HEK293 (cell line): ENCODE data around the gene LINC00237.
A peak's percentile ranks its signal among the peaks of the same experiment; 100 is the strongest.

Experiments
- BCL11B ChIP-seq: fragments of 450-650 bp; formaldehyde crosslinking; IDR thresholded peaks from 2 replicates; pipeline ENCODE4 v1.5.1; 2016; ENCODE audit warnings: low read depth, missing biosample characterization, missing genetic modification characterization
- CTCF ChIP-seq: fragments of 450-650 bp; formaldehyde crosslinking; IDR thresholded peaks from 2 replicates; pipeline ENCODE4 v1.5.1; 2016; ENCODE audit warnings: missing biosample characterization, missing genetic modification characterization
- KLF17 ChIP-seq: fragments of 450-650 bp; formaldehyde crosslinking; IDR thresholded peaks from 2 replicates; pipeline ENCODE4 v1.5.1; 2016; ENCODE audit warnings: missing biosample characterization, missing genetic modification characterization
- KLF8 ChIP-seq: fragments of 450-650 bp; formaldehyde crosslinking; IDR thresholded peaks from 2 replicates; pipeline ENCODE4 v1.5.1; 2016; ENCODE audit warnings: missing biosample characterization, missing genetic modification characterization
- MYNN ChIP-seq: fragments of 450-650 bp; formaldehyde crosslinking; IDR thresholded peaks from 2 replicates; pipeline ENCODE4 v1.5.1; 2016; ENCODE audit warnings: missing biosample characterization, missing genetic modification characterization, borderline replicate concordance
- PRDM10 ChIP-seq: fragments of 450-650 bp; formaldehyde crosslinking; IDR thresholded peaks from 2 replicates; pipeline ENCODE4 v1.5.1; 2016; ENCODE audit warnings: missing biosample characterization, missing genetic modification characterization
- PRDM4 ChIP-seq: fragments of 450-650 bp; formaldehyde crosslinking; IDR thresholded peaks from 2 replicates; pipeline ENCODE4 v1.5.1; 2017; ENCODE audit warnings: missing biosample characterization, missing genetic modification characterization
- ZBTB26 ChIP-seq: fragments of 450-650 bp; formaldehyde crosslinking; optimal IDR thresholded peaks from 2 replicates; pipeline ENCODE3; 2016; ENCODE audit warnings: missing biosample characterization, mild to moderate bottlenecking, missing genetic modification characterization
- ZNF10 ChIP-seq: fragments of 450-650 bp; formaldehyde crosslinking; IDR thresholded peaks from 2 replicates; pipeline ENCODE4 v1.5.1; 2017; ENCODE audit warnings: missing biosample characterization, missing genetic modification characterization
- ZNF112 ChIP-seq: fragments of 450-650 bp; formaldehyde crosslinking; IDR thresholded peaks from 2 replicates; pipeline ENCODE4 v1.5.0; 2017; ENCODE audit warnings: missing biosample characterization, missing genetic modification characterization
- ZNF155 ChIP-seq: fragments of 450-650 bp; formaldehyde crosslinking; IDR thresholded peaks from 2 replicates; pipeline ENCODE4 v1.5.1; 2016; ENCODE audit warnings: missing biosample characterization, missing genetic modification characterization
- ZNF175 ChIP-seq: fragments of 450-650 bp; formaldehyde crosslinking; IDR thresholded peaks from 2 replicates; pipeline ENCODE4 v1.5.1; 2016; ENCODE audit warnings: missing biosample characterization, missing genetic modification characterization
- ZNF280C ChIP-seq: fragments of 450-650 bp; formaldehyde crosslinking; IDR thresholded peaks from 2 replicates; pipeline ENCODE4 v1.5.1; 2016; ENCODE audit warnings: missing biosample characterization, missing genetic modification characterization
- ZNF398 ChIP-seq: fragments of 450-650 bp; formaldehyde crosslinking; IDR thresholded peaks from 2 replicates; pipeline ENCODE4 v1.5.1; 2017; ENCODE audit warnings: missing biosample characterization, missing genetic modification characterization
- ZNF501 ChIP-seq: fragments of 450-650 bp; formaldehyde crosslinking; IDR thresholded peaks from 2 replicates; pipeline ENCODE4 v1.5.1; 2016; ENCODE audit warnings: missing biosample characterization, missing genetic modification characterization
- ZNF544 ChIP-seq: fragments of 450-650 bp; formaldehyde crosslinking; IDR thresholded peaks from 2 replicates; pipeline ENCODE4 v1.5.0; 2017; ENCODE audit warnings: missing biosample characterization, missing genetic modification characterization
- ZNF561 ChIP-seq: fragments of 450-650 bp; IDR thresholded peaks from 2 replicates; pipeline ENCODE4 v1.5.1; 2018; ENCODE audit warnings: missing biosample characterization, missing genetic modification characterization, borderline replicate concordance
- ZNF596 ChIP-seq: fragments of 450-650 bp; IDR thresholded peaks from 2 replicates; pipeline ENCODE4 v1.5.0; 2018; ENCODE audit warnings: missing biosample characterization, mild to moderate bottlenecking, missing genetic modification characterization, moderate library complexity
- ZNF600 ChIP-seq: fragments of 450-650 bp; formaldehyde crosslinking; IDR thresholded peaks from 2 replicates; pipeline ENCODE4 v1.5.1; 2016; ENCODE audit warnings: missing biosample characterization, missing genetic modification characterization
- ZNF623 ChIP-seq: fragments of 450-650 bp; formaldehyde crosslinking; IDR thresholded peaks from 2 replicates; pipeline ENCODE4 v1.5.1; 2016; ENCODE audit warnings: missing biosample characterization, missing genetic modification characterization
- ZNF624 ChIP-seq: fragments of 450-650 bp; formaldehyde crosslinking; IDR thresholded peaks from 2 replicates; pipeline ENCODE4 v1.5.1; 2017; ENCODE audit warnings: missing biosample characterization, missing genetic modification characterization
- ZNF660 ChIP-seq: fragments of 450-650 bp; IDR thresholded peaks from 2 replicates; pipeline ENCODE4 v1.5.1; 2018; ENCODE audit warnings: missing biosample characterization, mild to moderate bottlenecking, missing genetic modification characterization
- ZNF776 ChIP-seq: fragments of 450-650 bp; formaldehyde crosslinking; IDR thresholded peaks from 2 replicates; pipeline ENCODE4 v1.5.0; 2017; ENCODE audit warnings: missing biosample characterization, missing genetic modification characterization, borderline replicate concordance
- ZNF830 ChIP-seq: fragments of 450-650 bp; IDR thresholded peaks from 2 replicates; pipeline ENCODE4 v1.5.0; 2018; ENCODE audit warnings: missing biosample characterization, missing genetic modification characterization, low read depth, mild to moderate bottlenecking, moderate library complexity
- ZNF843 ChIP-seq: fragments of 450-650 bp; formaldehyde crosslinking; IDR thresholded peaks from 2 replicates; pipeline ENCODE4 v1.5.1; 2016; ENCODE audit warnings: missing biosample characterization, missing genetic modification characterization

The LINC00237 gene

GRCh38 chr20:21125849-21126580, 19.9 kb upstream of the LINC00237 start, which contains the start of gene KIZ (continued):
- TF ChIP-seq PRDM10 (no peak), PRDM4 (tag by site-specific recombination) (peak; percentile 93), MYNN (tag by site-specific recombination) (no peak), ZNF280C (tag by site-specific recombination) (no peak), ZNF398 (peak; percentile 84), ZNF600 (tag by site-specific recombination) (peak; percentile 87), ZNF501 (tag by site-specific recombination) (no peak), ZNF561 (tag by site-specific recombination) (no peak), ZBTB26 (tag by site-specific recombination) (peak; percentile 39), ZNF112 (no peak), ZNF623 (no peak), ZNF830 (tag by site-specific recombination) (no peak), ZNF624 (tag by site-specific recombination) (no peak), ZNF776 (tag by site-specific recombination) (no peak), KLF8 (tag by site-specific recombination) (peak; percentile 51; the same call in 1 of the 2 replicates), ZNF843 (tag by site-specific recombination) (no peak), ZNF596 (tag by site-specific recombination) (no peak), KLF17 (no peak; the same call in 1 of the 2 replicates), ZNF155 (tag by site-specific recombination) (no peak), ZNF10 (tag by site-specific recombination) (no peak), BCL11B (tag by site-specific recombination) (no peak), CTCF (tag by site-specific recombination) (peak; percentile 86), ZNF660 (tag by site-specific recombination) (no peak), ZNF175 (tag by site-specific recombination) (no peak), ZNF544 (tag by site-specific recombination) (no peak)
